ENCODE results near the gene POLE4. TPM values are rescaled to one million over a fixed set of nuclear protein-coding genes. Genes with fewer than 3 reads are reported as not detected.

POLE4 gene
- total RNA-seq, 1 experiment from 2014 or later: 34.4 TPM

DNA sequence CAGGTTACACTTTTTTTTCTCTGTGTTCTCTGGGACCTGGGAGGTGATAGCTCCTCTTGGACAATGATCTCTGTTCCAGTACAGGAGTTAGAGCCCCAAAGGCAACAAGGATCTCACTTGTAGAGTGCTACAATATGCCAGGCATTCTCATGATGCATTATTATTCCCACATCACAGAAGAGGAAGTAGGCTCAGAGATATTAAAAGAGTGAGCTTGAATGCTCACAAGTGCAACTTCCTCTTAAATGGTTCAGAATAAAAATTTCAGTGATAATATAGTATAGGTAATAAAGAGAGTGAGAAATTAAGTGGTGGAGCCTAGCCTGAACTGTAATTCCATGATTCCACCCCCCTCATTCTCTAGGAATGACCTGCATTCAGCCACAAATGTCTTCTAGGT is 21.4 kb downstream of the POLE4 start:
- no peaks in the 10 kb centered on the region for H3K9me3 ChIP-seq (ENCODE audit: control insufficient read depth, low read depth, low read length)
- no peaks in the 10 kb centered on the region for H4K20me1 ChIP-seq (ENCODE audit: control insufficient read depth, insufficient read depth, insufficient read length)
- no peak overlapping the region for H3K9ac ChIP-seq (ENCODE audit: extremely low read depth, insufficient read length, low read length)
- no peak overlapping the region for H3K14ac ChIP-seq (ENCODE audit: insufficient read depth, low read length)
- no peak overlapping the region for H2BK15ac ChIP-seq (ENCODE audit: low read depth, low read length)
- no peak overlapping the region for H3K4me2 ChIP-seq (ENCODE audit: insufficient read depth, insufficient read length, low read length)
- H2AFZ ChIP-seq (ENCODE audit: low read length): no peak overlapping the region
- H3K27ac ChIP-seq (ENCODE audit: insufficient read length, low read depth, low read length): no peak overlapping the region
- Mint-ChIP-seq H3K9me3 (no peaks in the 10 kb centered on the region), H3K36me3 (ENCODE audit: insufficient read depth in 1 of 3, low read depth in 3 of 3) (no peaks in the 10 kb centered on the region), H3K27me3 (ENCODE audit: low read depth) (no peaks in the 10 kb centered on the region), H3K4me3 (no peak overlapping the region), H3K27ac (no peak overlapping the region), H3K4me1 (peaks cover 3 to 5% of the 10 kb centered on the region in 2 experiments; a peak in 3 of 4 replicates)
- no peak overlapping the region for H4K5ac ChIP-seq (ENCODE audit: insufficient read length, low read depth, low read length)
- no peak overlapping the region for H3K23ac ChIP-seq (ENCODE audit: insufficient read length, low read depth, low read length)
- H2BK20ac ChIP-seq (ENCODE audit: low read depth, low read length, poor library complexity, severe bottlenecking): no peak overlapping the region
- no peak overlapping the region for H2BK12ac ChIP-seq (ENCODE audit: insufficient read length, low read depth, low read length)
- H3K4me1 ChIP-seq (ENCODE audit: insufficient read depth, low read length): no peaks in the 10 kb centered on the region
- TF ChIP-seq, protein P1, sequence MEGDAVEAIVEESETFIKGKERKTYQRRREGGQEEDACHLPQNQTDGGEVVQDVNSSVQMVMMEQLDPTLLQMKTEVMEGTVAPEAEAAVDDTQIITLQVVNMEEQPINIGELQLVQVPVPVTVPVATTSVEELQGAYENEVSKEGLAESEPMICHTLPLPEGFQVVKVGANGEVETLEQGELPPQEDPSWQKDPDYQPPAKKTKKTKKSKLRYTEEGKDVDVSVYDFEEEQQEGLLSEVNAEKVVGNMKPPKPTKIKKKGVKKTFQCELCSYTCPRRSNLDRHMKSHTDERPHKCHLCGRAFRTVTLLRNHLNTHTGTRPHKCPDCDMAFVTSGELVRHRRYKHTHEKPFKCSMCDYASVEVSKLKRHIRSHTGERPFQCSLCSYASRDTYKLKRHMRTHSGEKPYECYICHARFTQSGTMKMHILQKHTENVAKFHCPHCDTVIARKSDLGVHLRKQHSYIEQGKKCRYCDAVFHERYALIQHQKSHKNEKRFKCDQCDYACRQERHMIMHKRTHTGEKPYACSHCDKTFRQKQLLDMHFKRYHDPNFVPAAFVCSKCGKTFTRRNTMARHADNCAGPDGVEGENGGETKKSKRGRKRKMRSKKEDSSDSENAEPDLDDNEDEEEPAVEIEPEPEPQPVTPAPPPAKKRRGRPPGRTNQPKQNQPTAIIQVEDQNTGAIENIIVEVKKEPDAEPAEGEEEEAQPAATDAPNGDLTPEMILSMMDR (conservative IDR thresholded peaks at IDR 0.05): no peak
- no peak for DNase-seq
- H4K91ac ChIP-seq (ENCODE audit: insufficient read length, low read depth, low read length): no peak overlapping the region
- H2BK120ac ChIP-seq (ENCODE audit: low read depth, low read length, poor library complexity, severe bottlenecking): no peak overlapping the region
- no peaks in the 10 kb centered on the region for H3K23me2 ChIP-seq (ENCODE audit: insufficient read length, low read depth, low read length, poor library complexity, severe bottlenecking)
- H4K8ac ChIP-seq (replicated peaks; ENCODE audit: insufficient read length, low read depth, low read length): no peak overlapping the region
- no peak overlapping the region for H2BK5ac ChIP-seq (ENCODE audit: insufficient read length, low read length)
- H3K27me3 ChIP-seq (ENCODE audit: insufficient read depth, low read length): no peaks in the 10 kb centered on the region
- no peak overlapping the region for H3T11ph ChIP-seq (ENCODE audit: low read length)
- H3K79me1 ChIP-seq (ENCODE audit: insufficient read depth, low read depth, low read length, poor library complexity, severe bottlenecking): no peaks in the 10 kb centered on the region
- H3K79me2 ChIP-seq (ENCODE audit: insufficient read depth, low read length): no peaks in the 10 kb centered on the region
- H3K18ac ChIP-seq (ENCODE audit: insufficient read length, low read depth, low read length): no peak overlapping the region
- H3K4ac ChIP-seq (ENCODE audit: low read depth, low read length): no peak overlapping the region
- no peak overlapping the region for H2AK5ac ChIP-seq (ENCODE audit: insufficient read length, low read length)
- no peak overlapping the region for H3K56ac ChIP-seq (ENCODE audit: insufficient read length, low read depth, low read length)

Measured in H9 (cell line).